GM21619 (cell line): ENCODE results near the gene OR2AE1.
A peak's percentile ranks its signal among the peaks of the same experiment; 100 is the strongest.
"Not testable (repeated sequence)": the region's sequence is repeated elsewhere in the genome, so short reads cannot be mapped to it uniquely, and the experiment has no call there.

Experiments
- ATAC-seq: cut with Tn5 transposase; IDR thresholded peaks from one replicate; pipeline ENCODE4 v1.9.1; 2021; ENCODE audit not compliant: unreplicated experiment

Gene OR2AE1

GRCh38 chr7:99876933-99877332 lies at the start of gene OR2AE1:
OR2AE1 (minus strand) TSS chr7:99877033; CDS start chr7:99877033, 0 bp downstream.
- ATAC-seq: no peak

- ATAC-seq: no peak
Measured at GRCh38 chr7:99926321-99926720, 49.5 kb upstream of the OR2AE1 start.

- no peak for ATAC-seq
Measured at GRCh38 chr7:99923200-99923599, 46.4 kb upstream of the OR2AE1 start.

GRCh38 chr7:99920149-99920548 lies 43.3 kb upstream of the OR2AE1 start:
- no peak for ATAC-seq

GRCh38 chr7:99919814-99920112 lies 42.9 kb upstream of the OR2AE1 start:
- ATAC-seq: no peak

GRCh38 chr7:99918959-99919813 lies 42.4 kb upstream of the OR2AE1 start, which contains the start of gene TRIM4:
TRIM4 (minus strand) TSS chr7:99919530; CDS start chr7:99919401, 129 bp downstream.
- peak; percentile 97 for ATAC-seq

- ATAC-seq: no peak
Measured at GRCh38 chr7:99910976-99911375, 34.1 kb upstream of the OR2AE1 start.

- no peak for ATAC-seq
Measured at GRCh38 chr7:99901581-99901980, 24.7 kb upstream of the OR2AE1 start.

- ATAC-seq: no peak
Measured at GRCh38 chr7:99899830-99900519, 23.1 kb upstream of the OR2AE1 start.

- ATAC-seq: no peak
Measured at GRCh38 chr7:99898836-99899235, 22.0 kb upstream of the OR2AE1 start.

- no peak for ATAC-seq
Measured at GRCh38 chr7:99898023-99898357, 21.2 kb upstream of the OR2AE1 start.

GRCh38 chr7:99897322-99898022 lies 20.6 kb upstream of the OR2AE1 start:
- ATAC-seq: no peak

GRCh38 chr7:99894738-99895137 lies 17.9 kb upstream of the OR2AE1 start:
- no peak for ATAC-seq

GRCh38 chr7:99893280-99893679 lies 16.4 kb upstream of the OR2AE1 start:
- ATAC-seq: no peak

GRCh38 chr7:99890348-99890747 lies 13.5 kb upstream of the OR2AE1 start:
- ATAC-seq: not testable (repeated sequence)

- not testable (repeated sequence) for ATAC-seq
Measured at GRCh38 chr7:99888366-99888765, 11.5 kb upstream of the OR2AE1 start.

- no peak for ATAC-seq
Measured at GRCh38 chr7:99881370-99881769, 4.5 kb upstream of the OR2AE1 start.

- ATAC-seq: no peak
Measured at GRCh38 chr7:99876491-99876890, 342 bp downstream of the OR2AE1 start.

- ATAC-seq: no peak
Measured at GRCh38 chr7:99868246-99868645, 8.6 kb downstream of the OR2AE1 start.

- not testable (repeated sequence) for ATAC-seq
Measured at GRCh38 chr7:99867477-99867876, 9.4 kb downstream of the OR2AE1 start.

GRCh38 chr7:99863847-99864440 lies 12.9 kb downstream of the OR2AE1 start:
- no peak for ATAC-seq
